ENCODE data around the gene GCC2. TPM values are rescaled to one million over a fixed set of nuclear protein-coding genes. Genes with fewer than 3 reads are reported as not detected.
A peak's percentile ranks its signal among the peaks of the same experiment; 100 is the strongest.
"Not testable (repeated sequence)": the region's sequence is repeated elsewhere in the genome, so short reads cannot be mapped to it uniquely, and the experiment has no call there.

The GCC2 gene
- total RNA-seq, 1 donor from 2014 or later = 7.6 TPM

DNA sequence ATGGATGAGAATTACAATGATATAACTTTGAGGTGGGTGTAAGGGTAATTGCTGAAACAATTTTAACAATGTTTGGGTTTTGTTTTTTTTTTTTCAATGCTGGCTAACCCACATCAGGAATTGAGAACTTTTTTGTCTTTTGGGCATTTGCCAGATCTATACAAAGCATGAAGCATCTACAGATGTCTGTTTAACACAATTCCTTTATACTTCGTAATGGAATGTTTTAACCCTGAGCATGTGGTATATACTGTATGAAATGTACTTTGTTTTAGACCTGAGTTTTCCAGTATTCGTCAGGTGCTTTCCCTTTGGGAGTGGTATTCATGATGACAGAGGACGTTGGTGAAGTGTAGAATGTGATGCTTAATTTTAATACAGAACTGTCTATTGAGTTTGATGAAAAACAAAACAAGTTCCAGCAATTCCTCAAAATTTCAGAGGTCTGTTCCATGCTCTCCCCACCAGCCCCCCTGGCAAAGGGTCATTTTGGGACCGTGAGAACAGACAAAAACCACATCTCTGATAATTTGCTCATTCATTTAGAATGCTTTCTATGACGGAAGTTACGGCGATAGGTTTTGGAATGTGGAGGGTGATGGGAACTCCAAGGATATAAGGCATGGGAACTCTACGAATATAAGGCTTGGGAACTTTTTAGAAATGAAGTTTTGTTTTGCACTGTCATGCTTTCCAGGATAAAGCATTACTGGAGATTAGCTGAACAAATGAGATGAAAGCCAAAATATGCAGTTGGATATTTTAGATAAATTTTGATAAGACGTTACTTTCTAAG, 99.4 kb downstream of the GCC2 start:
- TF ChIP-seq, protein P1, sequence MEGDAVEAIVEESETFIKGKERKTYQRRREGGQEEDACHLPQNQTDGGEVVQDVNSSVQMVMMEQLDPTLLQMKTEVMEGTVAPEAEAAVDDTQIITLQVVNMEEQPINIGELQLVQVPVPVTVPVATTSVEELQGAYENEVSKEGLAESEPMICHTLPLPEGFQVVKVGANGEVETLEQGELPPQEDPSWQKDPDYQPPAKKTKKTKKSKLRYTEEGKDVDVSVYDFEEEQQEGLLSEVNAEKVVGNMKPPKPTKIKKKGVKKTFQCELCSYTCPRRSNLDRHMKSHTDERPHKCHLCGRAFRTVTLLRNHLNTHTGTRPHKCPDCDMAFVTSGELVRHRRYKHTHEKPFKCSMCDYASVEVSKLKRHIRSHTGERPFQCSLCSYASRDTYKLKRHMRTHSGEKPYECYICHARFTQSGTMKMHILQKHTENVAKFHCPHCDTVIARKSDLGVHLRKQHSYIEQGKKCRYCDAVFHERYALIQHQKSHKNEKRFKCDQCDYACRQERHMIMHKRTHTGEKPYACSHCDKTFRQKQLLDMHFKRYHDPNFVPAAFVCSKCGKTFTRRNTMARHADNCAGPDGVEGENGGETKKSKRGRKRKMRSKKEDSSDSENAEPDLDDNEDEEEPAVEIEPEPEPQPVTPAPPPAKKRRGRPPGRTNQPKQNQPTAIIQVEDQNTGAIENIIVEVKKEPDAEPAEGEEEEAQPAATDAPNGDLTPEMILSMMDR (IDR thresholded peaks at IDR 0.05) = no peak
- no peak overlapping the region for H3K27ac ChIP-seq
- no peaks in the 10 kb centered on the region for H3K36me3 ChIP-seq
- intact Hi-C loops (cut with DNase I) = no loop called here
- no peak for DNase-seq (ENCODE audit: low spot score in 2 of 2)
- peaks cover 0 to 12% of the 10 kb centered on the region in 2 donors for H3K4me1 ChIP-seq
- no peak overlapping the region for H3K4me3 ChIP-seq
- H3K27me3 ChIP-seq = no peaks in the 10 kb centered on the region
- no peaks in the 10 kb centered on the region for H3K9me3 ChIP-seq

DNA sequence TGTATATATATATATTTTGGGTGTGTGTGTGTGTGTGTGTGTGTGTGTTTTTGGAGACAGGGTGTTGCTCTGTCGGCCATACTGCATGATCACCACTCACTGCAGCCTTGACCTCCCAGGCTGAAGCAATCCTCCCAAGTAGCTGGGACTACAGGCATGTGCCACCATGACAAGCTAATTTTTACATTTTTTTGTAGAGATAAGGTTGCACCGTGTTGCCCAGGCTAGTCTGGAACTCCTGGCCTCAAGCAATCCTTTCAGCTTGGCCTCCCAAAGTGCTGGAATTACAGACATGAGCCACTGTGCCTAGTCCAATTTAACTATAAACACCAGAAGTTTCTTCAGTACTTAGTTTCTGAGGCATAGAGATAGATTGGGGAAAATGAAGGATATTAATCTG, 103.6 kb downstream of the GCC2 start:
- peaks cover 0 to 11% of the 10 kb centered on the region in 2 donors for H3K4me1 ChIP-seq
- TF ChIP-seq, protein P1 (IDR thresholded peaks at IDR 0.05) = no peak
- H3K9me3 ChIP-seq = no peaks in the 10 kb centered on the region
- no peak for DNase-seq (ENCODE audit: low spot score in 2 of 2)
- no peaks in the 10 kb centered on the region for H3K36me3 ChIP-seq
- no peaks in the 10 kb centered on the region for H3K27me3 ChIP-seq
- no peak overlapping the region for H3K4me3 ChIP-seq
- intact Hi-C loops (cut with DNase I) = no loop called here
- H3K27ac ChIP-seq = peak overlapping the region in 1 of 2 donors; percentile 5

DNA sequence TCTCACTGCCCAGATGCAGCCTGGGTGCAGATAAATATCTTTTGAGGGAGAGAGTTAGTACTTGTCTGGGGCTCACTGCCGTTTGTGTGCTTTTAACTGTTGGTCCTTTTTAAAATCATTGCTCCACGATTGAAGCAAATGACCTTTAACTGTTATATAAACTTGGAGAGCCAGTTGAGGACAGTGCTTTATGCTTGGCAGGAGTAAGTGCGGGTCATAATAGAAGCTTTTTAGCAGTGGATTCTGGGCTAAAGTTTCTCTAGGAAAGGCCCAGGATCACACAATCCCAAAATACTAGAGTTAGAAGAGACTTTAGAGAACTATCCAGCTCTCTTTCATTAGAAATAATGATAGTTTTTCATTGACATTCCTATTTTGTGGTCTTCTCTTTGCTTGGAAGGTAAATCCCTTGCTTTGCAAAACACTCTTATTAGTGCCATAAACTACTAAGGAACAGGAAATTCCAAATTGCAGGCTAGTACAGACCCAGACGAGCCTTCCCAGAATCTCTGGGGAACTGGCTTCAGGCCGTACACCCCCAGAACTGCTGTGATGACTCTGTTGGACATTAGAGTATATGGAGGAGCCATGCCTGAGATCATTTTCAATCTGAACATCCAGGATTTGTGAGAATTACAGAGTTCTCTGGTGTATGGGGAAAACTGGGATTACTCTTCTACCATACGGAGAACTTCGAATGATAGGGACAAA, 104.4 kb downstream of the GCC2 start:
- no peak for DNase-seq (ENCODE audit: low spot score in 2 of 2)
- Histone ChIP-seq H3K4me3 (no peak overlapping the region), H3K27ac (peak overlapping the region; percentile 5 to 58), H3K27me3 (no peaks in the 10 kb centered on the region), H3K36me3 (no peaks in the 10 kb centered on the region), H3K4me1 (peaks cover 0 to 11% of the 10 kb centered on the region in 2 donors), H3K9me3 (no peaks in the 10 kb centered on the region)
- TF ChIP-seq, protein P1 (IDR thresholded peaks at IDR 0.05) = no peak
- intact Hi-C loops (cut with DNase I) = no loop called here

- Histone ChIP-seq H3K27me3 (no peaks in the 10 kb centered on the region), H3K27ac (no peak overlapping the region), H3K4me3 (no peak overlapping the region), H3K36me3 (no peaks in the 10 kb centered on the region), H3K4me1 (peaks cover 0 to 11% of the 10 kb centered on the region in 2 donors), H3K9me3 (no peaks in the 10 kb centered on the region)
- intact Hi-C loops (cut with DNase I) = no loop called here
- no peak for DNase-seq (ENCODE audit: low spot score in 2 of 2)
- TF ChIP-seq, protein P1 (IDR thresholded peaks at IDR 0.05) = no peak
Observed at GRCh38 chr2:108554528-108554927, 105.5 kb downstream of the GCC2 start.

DNA sequence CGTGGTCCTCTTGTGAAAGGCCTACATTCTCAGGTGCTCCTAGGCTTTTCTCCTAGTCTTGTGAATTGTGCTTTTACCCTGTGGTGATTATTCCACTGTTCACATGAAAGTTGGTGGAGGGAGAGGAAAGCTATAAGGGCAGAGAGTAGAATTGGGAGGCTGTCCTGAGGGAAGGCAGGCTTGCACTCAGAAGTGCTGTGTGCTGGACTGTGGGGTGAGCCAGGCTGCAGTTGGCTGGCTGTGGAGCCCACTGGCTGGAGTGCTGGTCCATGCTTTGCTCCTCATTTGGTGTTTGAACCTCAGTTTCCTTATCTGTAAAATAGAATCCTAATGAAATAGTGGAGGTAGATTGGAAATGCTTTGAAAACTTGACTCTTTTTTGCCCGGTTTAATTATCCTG, 106.6 kb downstream of the GCC2 start:
- intact Hi-C loops (cut with DNase I) = no loop called here
- Histone ChIP-seq H3K9me3 (no peaks in the 10 kb centered on the region), H3K4me1 (peaks cover 0 to 13% of the 10 kb centered on the region in 2 donors), H3K27ac (no peak overlapping the region), H3K27me3 (no peaks in the 10 kb centered on the region), H3K4me3 (no peak overlapping the region), H3K36me3 (no peaks in the 10 kb centered on the region)
- TF ChIP-seq, protein P1 (IDR thresholded peaks at IDR 0.05) = no peak
- no peak for DNase-seq (ENCODE audit: low spot score in 2 of 2)

DNA sequence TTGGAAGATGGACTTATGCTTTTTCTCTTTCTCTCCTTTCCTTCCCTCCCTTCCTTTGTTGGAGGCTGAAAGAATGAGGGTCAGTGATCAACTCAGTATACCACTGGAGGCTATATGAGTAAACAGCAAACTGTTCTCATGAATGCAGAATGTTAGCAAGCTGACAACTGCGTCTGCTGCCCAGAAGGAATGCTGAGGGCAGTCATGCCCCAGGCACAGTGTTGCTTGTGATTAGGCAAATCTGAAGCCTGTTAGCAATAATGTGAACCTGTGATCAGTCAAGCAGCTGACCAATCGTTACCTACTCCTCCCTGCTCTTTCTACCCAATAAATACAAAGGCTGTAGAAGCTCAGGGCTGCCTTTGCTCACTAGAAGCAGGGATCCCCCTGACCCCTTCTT, 107.6 kb downstream of the GCC2 start:
- H3K36me3 ChIP-seq; intact Hi-C loops (cut with DNase I); H3K9me3 ChIP-seq; DNase-seq (ENCODE audit: low spot score in 2 of 2); H3K27ac ChIP-seq; H3K27me3 ChIP-seq; H3K4me3 ChIP-seq: not testable (repeated sequence)
- H3K4me1 ChIP-seq = peaks cover 0 to 18% of the 10 kb centered on the region in 2 donors
